NB4 (cell line): ENCODE data around the gene CFAP65.

Experiments
- CTCF ChIP-seq: IDR thresholded peaks from one replicate; pipeline ENCODE4 v1.5.1; 2012; ENCODE audit warnings: low read depth, low read length
- MAX ChIP-seq: IDR thresholded peaks from 2 replicates; pipeline ENCODE4 v1.6.1; 2011; ENCODE audit warnings: low read depth, low read length
- MYC ChIP-seq: IDR thresholded peaks from 2 replicates; pipeline ENCODE4 v1.6.1; 2011; ENCODE audit warnings: low read depth, low read length
- POLR2A ChIP-seq: IDR thresholded peaks from 2 replicates; pipeline ENCODE4 v1.6.1; 2011; ENCODE audit warnings: mild to moderate bottlenecking; ENCODE audit not compliant: insufficient read length; ENCODE audit errors: extremely low read depth

DNA sequence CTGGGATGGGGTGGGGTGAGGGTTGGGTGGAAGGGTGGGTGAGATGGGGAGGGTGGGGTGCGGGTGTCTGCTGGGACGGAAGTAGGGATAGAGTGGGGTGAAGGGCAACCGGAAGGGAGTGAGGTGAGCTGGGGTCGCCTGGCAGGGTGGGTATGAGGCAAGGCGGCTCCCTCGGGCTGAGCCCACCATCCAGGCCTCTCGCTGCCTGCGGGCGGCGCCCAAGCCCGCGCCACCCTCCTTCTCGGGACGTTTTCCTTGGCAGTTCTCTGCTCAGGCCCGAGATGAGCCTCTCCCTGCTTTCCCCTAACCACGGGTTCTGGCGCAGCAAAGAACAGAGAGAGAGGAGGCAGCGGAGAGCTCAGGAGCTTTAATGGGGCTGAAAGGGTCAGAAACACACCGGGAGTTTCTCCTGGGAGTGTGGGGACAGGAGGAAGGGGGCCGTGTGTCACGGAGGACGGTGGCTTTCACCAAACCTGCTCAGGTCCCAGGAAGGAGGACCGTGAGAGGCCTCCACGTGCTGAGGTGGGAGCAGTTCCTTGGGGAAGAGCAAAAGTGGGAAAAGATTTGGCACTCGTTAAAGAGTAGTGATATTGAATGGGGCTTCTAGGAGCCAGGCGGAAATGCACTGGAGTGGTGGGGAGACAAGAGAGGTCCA is 60.5 kb downstream of the CFAP65 start:
- TF ChIP-seq POLR2A (no peak), CTCF (no peak), MAX (no peak), MYC (no peak)
